SK-N-SH treated with all-trans-retinoic acid at 6 μM for 48 hours (cell line): ENCODE measurements around the gene LAMC1.

Experiments
- ARNTL ChIP-seq: fragments of 450-650 bp; formaldehyde crosslinking; IDR thresholded peaks from 2 replicates; pipeline ENCODE4 v1.5.0; 2020; ENCODE audit warnings: low read depth, mild to moderate bottlenecking, moderate library complexity, borderline replicate concordance
- ESRRG ChIP-seq: fragments of 250-450 bp; sonication (Bioruptor Pico); IDR thresholded peaks from 2 replicates; pipeline ENCODE4 v1.6.1; 2021; ENCODE audit warnings: mild to moderate bottlenecking
- OSR1 ChIP-seq: fragments of 250-450 bp; sonication (Bioruptor Pico); IDR thresholded peaks from 2 replicates; pipeline ENCODE4 v1.8.0; 2022; ENCODE audit warnings: moderate library complexity, mild to moderate bottlenecking, inconsistent platforms
- ZNF565 ChIP-seq: fragments of 450-650 bp; formaldehyde crosslinking; conservative IDR thresholded peaks from 2 replicates; pipeline ENCODE4 v1.5.0; 2020; ENCODE audit warnings: low read depth, mild to moderate bottlenecking, moderate library complexity
- ZNF70 ChIP-seq: fragments of 450-650 bp; formaldehyde crosslinking; IDR thresholded peaks from 2 replicates; pipeline ENCODE4 v1.5.0; 2020; ENCODE audit warnings: mild to moderate bottlenecking, moderate library complexity

- TF ChIP-seq ARNTL, result no peak
- TF ChIP-seq OSR1 (CRISPR knock-in tag), result no peak
- TF ChIP-seq ZNF70, result no peak
- no peak for TF ChIP-seq ZNF565 (CRISPR knock-in tag)
- TF ChIP-seq ESRRG (CRISPR knock-in tag), result no peak
Observed at GRCh38 chr1:183166454-183166853, 143.2 kb downstream of the LAMC1 start.
